GM10248 (cell line): ENCODE results near the gene FSD1.

ENCODE experiments used
- CTCF ChIA-PET: fragments of 300-600 bp; sonication (Branson Sonifier 250); formaldehyde crosslinking; extraction: SDS; loops from one replicate; lab custom pipeline; 2021; ENCODE audit warnings: antibody characterized with exemption; lab: Yijun Ruan, JAX
- POLR2A ChIA-PET: fragments of 350-650 bp; sonication (Branson Sonifier 250); formaldehyde crosslinking; extraction: SDS; loops from one replicate; lab custom pipeline; 2020; ENCODE audit warnings: antibody characterized with exemption; lab: Yijun Ruan, JAX
- DNase-seq: peaks from one replicate; pipeline ENCODE4 v3.0.0; 2012; ENCODE audit errors: extremely low spot score
- CTCF ChIP-seq: IDR thresholded peaks from 2 replicates; pipeline ENCODE4 v1.5.1; 2012; ENCODE audit warnings: mild to moderate bottlenecking, low read depth; ENCODE audit errors: extremely low read depth, missing control alignments, control extremely low read depth

Gene FSD1

DNA sequence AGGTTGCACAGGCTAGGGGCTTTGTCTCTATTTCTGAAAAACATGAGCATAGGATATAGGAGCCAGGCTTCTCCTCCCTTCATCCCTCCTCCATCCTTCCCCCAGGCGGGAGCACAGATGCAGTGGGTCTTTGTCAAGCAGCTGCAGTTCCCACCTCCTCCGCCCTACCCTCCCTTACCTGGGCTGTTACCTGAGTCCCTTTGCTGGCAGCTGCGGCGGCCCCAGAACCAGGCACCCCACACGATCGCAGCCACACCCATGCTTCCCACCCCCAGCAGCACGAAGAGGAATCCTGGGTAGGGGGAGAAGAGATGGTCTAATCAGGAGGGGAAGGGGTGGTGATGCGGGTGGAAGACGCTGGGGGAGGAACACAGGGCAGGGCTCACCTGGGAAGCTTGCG lies 10.0 kb upstream of the FSD1 start:
- POLR2A ChIA-PET = interaction anchor here (0.7 kb wide), 1 partner anchor 453 kb away, joined by 3 read pairs; no protein-coding TSS in a partner anchor
- DNase-seq = no peak
- no peak for TF ChIP-seq CTCF
- CTCF ChIA-PET = no interaction called here

DNA sequence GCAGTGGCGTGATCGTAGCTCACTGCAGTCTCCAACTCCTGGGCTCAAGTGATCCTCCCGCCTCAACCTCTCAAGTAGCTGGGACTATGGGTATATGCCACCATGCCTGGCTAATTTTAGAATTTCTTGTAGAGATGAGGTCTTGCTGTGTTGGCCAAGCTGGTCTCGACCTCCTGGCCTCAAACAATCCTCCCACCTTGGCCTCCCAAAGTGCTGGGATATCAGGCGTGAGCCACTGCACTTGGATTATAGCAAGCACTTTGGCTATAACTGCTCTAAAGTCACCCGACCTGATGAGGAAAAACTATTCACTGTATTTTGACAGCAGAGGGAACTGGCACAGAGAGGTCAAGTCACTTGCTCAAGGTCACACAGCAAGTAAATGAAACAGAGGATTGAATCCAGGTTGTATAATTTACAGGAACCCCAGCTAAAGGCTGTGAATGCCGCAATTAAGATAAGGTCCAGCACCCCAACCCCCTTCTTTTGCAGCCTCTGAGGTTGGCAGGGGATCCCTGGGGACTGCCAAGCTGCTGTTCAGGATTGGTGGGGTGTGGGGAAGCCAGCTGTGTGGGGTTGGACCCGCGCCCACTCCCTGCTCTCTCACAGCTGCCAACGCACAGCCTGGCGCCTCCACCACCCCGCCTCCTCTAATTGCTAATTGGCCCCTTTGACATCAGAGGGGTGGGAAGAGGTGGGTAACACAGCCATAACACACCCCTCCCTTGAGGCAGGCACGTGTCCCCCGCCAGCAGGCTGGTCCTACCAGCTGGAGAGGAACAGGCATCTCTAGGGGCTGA lies 8.2 kb upstream of the FSD1 start:
- TF ChIP-seq CTCF = no peak
- DNase-seq = no peak
- ChIA-PET CTCF (interaction anchor here (1.0 to 2.5 kb wide), 3 partner anchors 17 to 57 kb away, joined by 3 to 10 read pairs (median 3); no protein-coding TSS in a partner anchor), POLR2A (no interaction called here)

GRCh38 chr19:4297901-4298809 lies 6.2 kb upstream of the FSD1 start:
- ChIA-PET POLR2A (no interaction called here), CTCF (interaction anchor here (2.5 kb wide), 1 partner anchor 31 kb away, joined by 10 read pairs; no protein-coding TSS in a partner anchor)
- DNase-seq = no peak
- no peak for TF ChIP-seq CTCF

DNA sequence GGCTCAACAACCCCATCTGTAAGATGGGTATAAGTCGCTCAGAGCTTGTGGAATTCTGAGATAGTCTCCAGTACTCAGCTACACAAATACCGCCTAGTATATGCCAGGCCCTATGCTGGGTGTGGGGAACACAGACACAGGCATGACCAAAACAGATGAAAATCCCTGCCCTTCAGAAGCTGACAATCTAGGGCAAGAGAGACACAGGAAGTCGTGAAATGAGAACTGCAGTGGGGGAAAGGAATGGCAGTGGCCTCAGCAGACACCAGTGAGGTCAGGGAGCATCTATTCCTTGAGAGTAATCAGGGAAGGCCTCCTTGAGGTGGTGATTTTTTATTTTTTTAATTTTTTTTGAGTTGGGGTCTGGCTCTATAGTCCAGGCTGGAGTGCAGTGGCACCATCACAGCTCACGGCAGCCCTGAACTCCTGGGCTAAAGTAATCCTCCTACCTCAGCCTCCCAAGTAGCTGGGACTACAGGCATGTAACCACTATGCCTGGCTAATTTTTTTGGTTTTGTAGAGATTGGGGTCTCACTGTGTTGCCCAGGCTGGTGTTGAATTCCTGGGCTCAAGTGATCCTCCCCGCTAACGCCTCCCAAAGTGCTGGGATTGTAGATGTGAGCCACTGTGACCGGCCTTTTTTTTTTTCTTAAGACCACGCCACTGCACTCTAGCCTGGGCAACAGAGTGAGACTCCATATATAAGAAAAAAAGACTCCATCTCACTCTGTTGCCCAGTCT lies 5.4 kb upstream of the FSD1 start:
- no peak for TF ChIP-seq CTCF
- DNase-seq = no peak
- CTCF ChIA-PET = interaction anchor here (2.5 kb wide), 1 partner anchor 32 kb away, joined by 10 read pairs; no protein-coding TSS in a partner anchor
- POLR2A ChIA-PET = interaction anchor here (0.6 kb wide), 2 partner anchors 48 to 67 kb away, joined by 6 to 7 read pairs; no protein-coding TSS in a partner anchor

GRCh38 chr19:4300589-4300988 lies 3.8 kb upstream of the FSD1 start:
- CTCF ChIA-PET = no interaction called here
- no peak for TF ChIP-seq CTCF
- DNase-seq = no peak
- POLR2A ChIA-PET = no interaction called here
